H1 (cell line): Measurements from ENCODE around the gene PPP1R3G. TPM values are rescaled to one million over a fixed set of nuclear protein-coding genes. Genes with fewer than 3 reads are reported as not detected.

Experiments
- ATF3 ChIP-seq: IDR thresholded peaks from 2 replicates; pipeline ENCODE4 v1.6.1; 2011; ENCODE audit warnings: low read depth, mild to moderate bottlenecking, low read length; ENCODE audit not compliant: insufficient read depth
- E2F6 ChIP-seq: IDR thresholded peaks from 2 replicates; pipeline ENCODE4 v1.6.1; 2012; ENCODE audit warnings: inconsistent platforms
- HDAC6 ChIP-seq: IDR thresholded peaks from one replicate; pipeline ENCODE4 v1.7.1; 2012; ENCODE audit warnings: low read depth, mild to moderate bottlenecking, inconsistent platforms, low read length, moderate library complexity
- polyA plus RNA-seq, 7 experiments: library from polyadenylated mRNA; depleted of rRNA in 3 of 7; stranded (reverse) in 5 of 7; unstranded in 2 of 7; fragments of >200 nt in 5 of 7; fragments of 200-250 nt in 2 of 7; gene quantifications; 1 replicate in 5 of 7; 2 replicates in 1 of 7; 4 replicates in 1 of 7; pipeline versions ENCODE4 v1.2.1 to v1.2.3, GENCODE V29; 2011 to 2013; ENCODE audit warnings: missing spikeins in 2 of 7, mixed read lengths in 2 of 7
- total RNA-seq: library from RNA; stranded (reverse); fragmentation: NEBNext Ultra II Directional; extraction: Animal tissue kit (Norgen Biotek cat#: 25700); gene quantifications from 2 replicates; pipeline ENCODE4 v1.2.1, GENCODE V29; 2021

The PPP1R3G gene
- total and polyA plus RNA-seq, 2 of the 8 experiments (the other 6 are each of a cell fraction or from before 2014, with no cell fraction given) = 0.03 to 0.09 TPM

- TF ChIP-seq E2F6 (no peak), ATF3 (no peak), HDAC6 (no peak)
- TF ChIP-seq, all 59 proteins: peak for 0
Observed at GRCh38 chr6:5081182-5081581, 4.0 kb upstream of the PPP1R3G start (continued).
